ENCODE data around the gene OSBP.

DNA sequence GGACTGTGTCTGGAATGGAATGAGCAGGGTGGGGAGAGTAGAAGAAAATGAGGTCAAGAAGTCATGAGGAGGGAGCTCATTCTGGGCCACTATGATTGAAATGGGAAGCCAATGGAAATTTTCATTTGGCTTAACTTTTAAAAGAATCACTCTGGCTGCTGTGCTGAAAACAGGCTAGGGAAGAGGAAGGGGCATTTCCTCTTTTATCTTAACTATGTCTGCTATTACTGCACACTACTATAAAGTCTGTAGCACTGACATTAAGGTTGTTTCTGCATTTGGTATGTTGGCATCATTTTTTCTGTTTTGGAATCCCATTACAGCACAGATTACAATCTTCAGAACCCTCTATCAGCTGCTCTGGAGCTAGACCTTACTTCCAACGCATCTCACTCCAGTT, 45.0 kb upstream of the OSBP start:
- no peak for TF ChIP-seq POLR2AphosphoS5 (IDR thresholded peaks at IDR 0.05; ENCODE audit: low read depth)
- TF ChIP-seq, protein P1, sequence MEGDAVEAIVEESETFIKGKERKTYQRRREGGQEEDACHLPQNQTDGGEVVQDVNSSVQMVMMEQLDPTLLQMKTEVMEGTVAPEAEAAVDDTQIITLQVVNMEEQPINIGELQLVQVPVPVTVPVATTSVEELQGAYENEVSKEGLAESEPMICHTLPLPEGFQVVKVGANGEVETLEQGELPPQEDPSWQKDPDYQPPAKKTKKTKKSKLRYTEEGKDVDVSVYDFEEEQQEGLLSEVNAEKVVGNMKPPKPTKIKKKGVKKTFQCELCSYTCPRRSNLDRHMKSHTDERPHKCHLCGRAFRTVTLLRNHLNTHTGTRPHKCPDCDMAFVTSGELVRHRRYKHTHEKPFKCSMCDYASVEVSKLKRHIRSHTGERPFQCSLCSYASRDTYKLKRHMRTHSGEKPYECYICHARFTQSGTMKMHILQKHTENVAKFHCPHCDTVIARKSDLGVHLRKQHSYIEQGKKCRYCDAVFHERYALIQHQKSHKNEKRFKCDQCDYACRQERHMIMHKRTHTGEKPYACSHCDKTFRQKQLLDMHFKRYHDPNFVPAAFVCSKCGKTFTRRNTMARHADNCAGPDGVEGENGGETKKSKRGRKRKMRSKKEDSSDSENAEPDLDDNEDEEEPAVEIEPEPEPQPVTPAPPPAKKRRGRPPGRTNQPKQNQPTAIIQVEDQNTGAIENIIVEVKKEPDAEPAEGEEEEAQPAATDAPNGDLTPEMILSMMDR (IDR thresholded peaks at IDR 0.05; ENCODE audit: insufficient read depth, low read length), result no peak
- no peak for TF ChIP-seq GABPA (IDR thresholded peaks at IDR 0.05; ENCODE audit: low read depth)
